Astrocyte (in vitro differentiated cells and primary cell): ENCODE measurements around the gene ASB10. TPM values are rescaled to one million over a fixed set of nuclear protein-coding genes. Genes with fewer than 3 reads are reported as not detected.

Experiments used
- DNase-seq: peaks from one replicate; pipeline ENCODE4 v3.0.0-alpha.2; 2010; ENCODE audit warnings: low read depth
- FAIRE-seq: peaks from 2 replicates; lab custom pipeline; 2011; peaks lifted over from hg19 to GRCh38; lab: Jason Lieb, UNC
- H2AFZ ChIP-seq: 2 replicates; pipeline ENCODE4 v1.6.0; 2012; ENCODE audit warnings: low read depth, low read length, inconsistent platforms
- H3K27ac ChIP-seq: 2 replicates; pipeline ENCODE4 v1.5.1; 2011; ENCODE audit warnings: low read depth, low read length, inconsistent platforms
- H3K27me3 ChIP-seq: 2 replicates; pipeline ENCODE4 v1.6.0; 2011; ENCODE audit warnings: low read length, inconsistent platforms; ENCODE audit not compliant: insufficient read depth
- H3K36me3 ChIP-seq: 2 replicates; pipeline ENCODE4 v1.5.1; 2011; ENCODE audit warnings: low read length, inconsistent platforms; ENCODE audit not compliant: insufficient read depth
- H3K4me1 ChIP-seq: 2 replicates; pipeline ENCODE4 v1.5.1; 2011; ENCODE audit warnings: low read length, inconsistent platforms; ENCODE audit not compliant: insufficient read depth
- H3K4me2 ChIP-seq: 2 replicates; pipeline ENCODE4 v1.6.0; 2012; ENCODE audit warnings: low read length, inconsistent platforms
- H3K4me3 ChIP-seq: 2 replicates; pipeline ENCODE4 v1.5.1; 2011; ENCODE audit warnings: low read depth, mild to moderate bottlenecking, low read length, inconsistent platforms; ENCODE audit not compliant: insufficient read depth
- H3K79me2 ChIP-seq: 2 replicates; pipeline ENCODE4 v1.6.0; 2012; ENCODE audit warnings: mild to moderate bottlenecking, low read length, inconsistent platforms; ENCODE audit not compliant: insufficient read depth
- H3K9ac ChIP-seq: 2 replicates; pipeline ENCODE4 v1.6.0; 2012; ENCODE audit warnings: mild to moderate bottlenecking, low read length, inconsistent platforms
- H3K9me3 ChIP-seq: 2 replicates; pipeline ENCODE4 v1.5.1; 2012; ENCODE audit warnings: low read depth, mild to moderate bottlenecking, low read length, inconsistent platforms; ENCODE audit not compliant: insufficient read depth
- H4K20me1 ChIP-seq: 2 replicates; pipeline ENCODE4 v1.6.0; 2012; ENCODE audit warnings: low read length, inconsistent platforms; ENCODE audit not compliant: insufficient read depth
- H3K27ac Mint-ChIP-seq: one replicate; pipeline ENCODE4 v1.8.0; 2021; ENCODE audit warnings: mild to moderate bottlenecking, mixed read lengths; ENCODE audit not compliant: unreplicated experiment
- H3K27me3 Mint-ChIP-seq: one replicate; pipeline ENCODE4 v1.8.0; 2021; ENCODE audit warnings: low read depth, mixed read lengths; ENCODE audit not compliant: unreplicated experiment
- H3K36me3 Mint-ChIP-seq: one replicate; pipeline ENCODE4 v1.8.0; 2021; ENCODE audit warnings: low read depth, mixed read lengths; ENCODE audit not compliant: unreplicated experiment
- H3K4me1 Mint-ChIP-seq: one replicate; pipeline ENCODE4 v1.8.0; 2021; ENCODE audit warnings: low read depth, mixed read lengths; ENCODE audit not compliant: unreplicated experiment
- H3K4me3 Mint-ChIP-seq: one replicate; pipeline ENCODE4 v1.8.0; 2021; ENCODE audit warnings: mild to moderate bottlenecking, moderate library complexity, mixed read lengths; ENCODE audit not compliant: unreplicated experiment
- H3K9me3 Mint-ChIP-seq: one replicate; pipeline ENCODE4 v1.8.0; 2021; ENCODE audit warnings: mild to moderate bottlenecking, mixed read lengths; ENCODE audit not compliant: unreplicated experiment
- CTCF ChIP-seq: IDR thresholded peaks from 2 replicates; pipeline ENCODE4 v1.5.1; 2011; ENCODE audit warnings: low read depth, mild to moderate bottlenecking, inconsistent platforms, low read length, moderate library complexity; ENCODE audit not compliant: insufficient read depth
- EZH2 ChIP-seq: IDR thresholded peaks from 2 replicates; pipeline ENCODE4 v1.6.1; 2012; ENCODE audit warnings: mild to moderate bottlenecking, low read length, inconsistent platforms; ENCODE audit not compliant: insufficient read depth
- total RNA-seq: library from RNA; stranded (reverse); gene quantifications from 2 replicates; pipeline ENCODE4 v1.2.1, GENCODE V29; 2021

ASB10 gene
- total RNA-seq, 1 donor from 2014 or later, result not detected

- H4K20me1 ChIP-seq, result peaks cover 65% of the 10 kb centered on the region
- Mint-ChIP-seq H3K4me1 (peaks cover 10% of the 10 kb centered on the region), H3K4me3 (no peak overlapping the region), H3K36me3 (peaks cover 18% of the 10 kb centered on the region), H3K9me3 (no peaks in the 10 kb centered on the region), H3K27me3 (no peaks in the 10 kb centered on the region), H3K27ac (no peak overlapping the region)
- H3K4me2 ChIP-seq, result no peak overlapping the region
- no peak for TF ChIP-seq EZH2
- TF ChIP-seq CTCF, result no peak
- peaks cover 7% of the 10 kb centered on the region for H3K4me1 ChIP-seq
- peaks cover 13% of the 10 kb centered on the region for H3K36me3 ChIP-seq
- FAIRE-seq (no peak), DNase-seq (no peak)
- H3K9ac ChIP-seq, result no peak overlapping the region
- H2AFZ ChIP-seq, result no peak overlapping the region
- H3K27me3 ChIP-seq, result no peaks in the 10 kb centered on the region
- no peaks in the 10 kb centered on the region for H3K79me2 ChIP-seq
- H3K4me3 ChIP-seq, result no peak overlapping the region
- H3K27ac ChIP-seq, result no peak overlapping the region
- H3K9me3 ChIP-seq, result no peaks in the 10 kb centered on the region
Measured at GRCh38 chr7:151128716-151129115, 58.3 kb downstream of the ASB10 start.

GRCh38 chr7:151128144-151128543 is 58.9 kb downstream of the ASB10 start:
- H4K20me1 ChIP-seq, result peaks cover 66% of the 10 kb centered on the region
- no peak overlapping the region for H3K4me2 ChIP-seq
- H3K36me3 ChIP-seq, result peaks cover 13% of the 10 kb centered on the region
- TF ChIP-seq EZH2 (no peak), CTCF (no peak)
- DNase-seq (no peak), FAIRE-seq (no peak)
- no peak overlapping the region for H3K27ac ChIP-seq
- H3K9ac ChIP-seq, result no peak overlapping the region
- Mint-ChIP-seq H3K4me1 (peaks cover 10% of the 10 kb centered on the region), H3K36me3 (peaks cover 16% of the 10 kb centered on the region), H3K27me3 (no peaks in the 10 kb centered on the region), H3K9me3 (no peaks in the 10 kb centered on the region), H3K4me3 (no peak overlapping the region), H3K27ac (no peak overlapping the region)
- no peaks in the 10 kb centered on the region for H3K79me2 ChIP-seq
- H2AFZ ChIP-seq, result no peak overlapping the region
- H3K9me3 ChIP-seq, result no peaks in the 10 kb centered on the region
- no peaks in the 10 kb centered on the region for H3K27me3 ChIP-seq
- H3K4me1 ChIP-seq, result peaks cover 7% of the 10 kb centered on the region
- H3K4me3 ChIP-seq, result no peak overlapping the region

GRCh38 chr7:151126491-151127137 is 60.4 kb downstream of the ASB10 start:
- H3K9ac ChIP-seq, result no peak overlapping the region
- H3K27me3 ChIP-seq, result no peaks in the 10 kb centered on the region
- DNase-seq (no peak), FAIRE-seq (no peak)
- H3K27ac Mint-ChIP-seq, result no peak overlapping the region
- no peak overlapping the region for H2AFZ ChIP-seq
- H3K4me1 Mint-ChIP-seq, result peaks cover 9% of the 10 kb centered on the region
- no peak overlapping the region for H3K4me3 ChIP-seq
- no peaks in the 10 kb centered on the region for H3K9me3 ChIP-seq
- peaks cover 17% of the 10 kb centered on the region for H3K36me3 Mint-ChIP-seq
- H3K4me2 ChIP-seq, result no peak overlapping the region
- H3K36me3 ChIP-seq, result peaks cover 13% of the 10 kb centered on the region
- H3K27ac ChIP-seq, result no peak overlapping the region
- H3K79me2 ChIP-seq, result no peaks in the 10 kb centered on the region
- H3K27me3 Mint-ChIP-seq, result no peaks in the 10 kb centered on the region
- peak overlapping the region; percentile 8 for H3K4me3 Mint-ChIP-seq
- no peaks in the 10 kb centered on the region for H3K9me3 Mint-ChIP-seq
- peaks cover 7% of the 10 kb centered on the region for H3K4me1 ChIP-seq
- peaks cover 65% of the 10 kb centered on the region for H4K20me1 ChIP-seq
- TF ChIP-seq EZH2, result no peak
- no peak for TF ChIP-seq CTCF
